Loucy (cell line): ENCODE results near the gene MSANTD1.

Experiments
- H2AFZ ChIP-seq: fragments of 200-600 bp; sonication (generic); 2 replicates; pipeline ENCODE4 v1.6.0; 2016; ENCODE audit warnings: antibody characterized with exemption, mild to moderate bottlenecking, low read length, moderate library complexity
- H3F3A ChIP-seq: fragments of 200-600 bp; 2 replicates; pipeline ENCODE4 v1.6.0; 2016; ENCODE audit warnings: antibody characterized with exemption, low read depth, mild to moderate bottlenecking
- H3K27me3 ChIP-seq: fragments of 200-600 bp; sonication (generic); 2 replicates; pipeline ENCODE4 v1.6.1; 2014; ENCODE audit warnings: low read length, mild to moderate bottlenecking; ENCODE audit not compliant: insufficient read depth, poor library complexity, severe bottlenecking
- H3K36me3 ChIP-seq: fragments of 200-600 bp; sonication (generic); 2 replicates; pipeline ENCODE4 v1.6.1; 2016; ENCODE audit warnings: low read length; ENCODE audit not compliant: insufficient read depth
- H3K4me1 ChIP-seq: fragments of 200-600 bp; sonication (generic); 2 replicates; pipeline ENCODE4 v1.5.1; 2014; ENCODE audit warnings: low read length, mild to moderate bottlenecking; ENCODE audit not compliant: insufficient read depth, poor library complexity, severe bottlenecking
- H3K4me2 ChIP-seq: fragments of 200-600 bp; sonication (generic); 2 replicates; pipeline ENCODE4 v1.6.0; 2014; ENCODE audit warnings: antibody characterized with exemption, low read length, low read depth, mild to moderate bottlenecking; ENCODE audit not compliant: poor library complexity, severe bottlenecking
- H3K4me3 ChIP-seq: fragments of 200-600 bp; sonication (generic); 2 replicates; pipeline ENCODE4 v1.5.1; 2014; ENCODE audit warnings: low read length, mild to moderate bottlenecking, mixed read lengths; ENCODE audit not compliant: poor library complexity, severe bottlenecking
- H3K79me2 ChIP-seq: fragments of 200-600 bp; sonication (generic); 2 replicates; pipeline ENCODE4 v1.6.1; 2014; ENCODE audit warnings: low read length; ENCODE audit not compliant: insufficient read depth
- H3K9ac ChIP-seq: fragments of 200-600 bp; sonication (generic); 2 replicates; pipeline ENCODE4 v1.6.0; 2014; ENCODE audit warnings: mild to moderate bottlenecking, low read depth, low read length, moderate library complexity; ENCODE audit not compliant: poor library complexity, severe bottlenecking
- H3K9me2 ChIP-seq: fragments of 200-600 bp; sonication (generic); replicated peaks from 2 replicates; pipeline ENCODE4 v1.6.1; 2016; ENCODE audit warnings: low read depth, low read length, mixed read lengths
- H3K9me3 ChIP-seq: fragments of 200-600 bp; sonication (generic); 2 replicates; pipeline ENCODE4 v1.6.1; 2014; ENCODE audit warnings: mild to moderate bottlenecking, antibody characterized with exemption, low read length, low read depth; ENCODE audit not compliant: insufficient read depth
- H4K20me1 ChIP-seq: fragments of 200-600 bp; sonication (generic); 2 replicates; pipeline ENCODE4 v1.6.0; 2014; ENCODE audit warnings: antibody characterized with exemption, low read length, mild to moderate bottlenecking; ENCODE audit not compliant: insufficient read depth, poor library complexity, severe bottlenecking
- EZH2phosphoT487 ChIP-seq: fragments of 200-600 bp; IDR thresholded peaks from 2 replicates; pipeline ENCODE4 v1.6.1; 2018; ENCODE audit warnings: antibody characterized with exemption, mild to moderate bottlenecking, moderate library complexity, borderline replicate concordance
- TF ChIP-seq, protein P1 (sequence below): fragments of 200-600 bp; sonication (generic); conservative IDR thresholded peaks from 2 replicates; pipeline ENCODE4 v1.5.1; 2014; ENCODE audit warnings: mild to moderate bottlenecking, antibody characterized with exemption, low read length

MSANTD1 gene

DNA sequence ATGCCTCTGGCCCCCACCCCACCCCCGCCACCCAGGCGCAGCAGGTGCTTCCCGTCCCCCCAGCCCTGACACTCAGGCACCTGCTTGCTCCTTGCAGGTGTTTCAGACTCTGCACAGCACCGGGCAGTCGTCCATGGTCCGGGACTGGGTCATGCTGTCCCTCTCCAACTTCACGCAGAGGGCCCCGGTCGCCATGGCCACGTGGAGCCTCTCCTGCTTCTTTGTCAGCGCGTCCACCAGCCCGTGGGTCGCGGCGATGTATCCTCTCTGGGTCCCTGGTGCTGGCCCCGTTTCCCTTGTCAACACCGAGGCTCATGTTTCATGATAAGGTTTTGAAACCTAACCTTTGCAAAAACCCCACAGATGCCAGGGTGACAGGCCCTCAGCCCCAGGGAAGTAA, 10.2 kb upstream of the MSANTD1 start:
- TF ChIP-seq EZH2phosphoT487: no peak
- TF ChIP-seq, protein P1, sequence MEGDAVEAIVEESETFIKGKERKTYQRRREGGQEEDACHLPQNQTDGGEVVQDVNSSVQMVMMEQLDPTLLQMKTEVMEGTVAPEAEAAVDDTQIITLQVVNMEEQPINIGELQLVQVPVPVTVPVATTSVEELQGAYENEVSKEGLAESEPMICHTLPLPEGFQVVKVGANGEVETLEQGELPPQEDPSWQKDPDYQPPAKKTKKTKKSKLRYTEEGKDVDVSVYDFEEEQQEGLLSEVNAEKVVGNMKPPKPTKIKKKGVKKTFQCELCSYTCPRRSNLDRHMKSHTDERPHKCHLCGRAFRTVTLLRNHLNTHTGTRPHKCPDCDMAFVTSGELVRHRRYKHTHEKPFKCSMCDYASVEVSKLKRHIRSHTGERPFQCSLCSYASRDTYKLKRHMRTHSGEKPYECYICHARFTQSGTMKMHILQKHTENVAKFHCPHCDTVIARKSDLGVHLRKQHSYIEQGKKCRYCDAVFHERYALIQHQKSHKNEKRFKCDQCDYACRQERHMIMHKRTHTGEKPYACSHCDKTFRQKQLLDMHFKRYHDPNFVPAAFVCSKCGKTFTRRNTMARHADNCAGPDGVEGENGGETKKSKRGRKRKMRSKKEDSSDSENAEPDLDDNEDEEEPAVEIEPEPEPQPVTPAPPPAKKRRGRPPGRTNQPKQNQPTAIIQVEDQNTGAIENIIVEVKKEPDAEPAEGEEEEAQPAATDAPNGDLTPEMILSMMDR: no peak
- Histone ChIP-seq H3K4me3 (no peak overlapping the region), H3K9me3 (no peaks in the 10 kb centered on the region), H3K4me1 (no peaks in the 10 kb centered on the region), H3F3A (no peaks in the 10 kb centered on the region), H3K4me2 (no peak overlapping the region), H4K20me1 (no peaks in the 10 kb centered on the region), H3K36me3 (peaks cover 23% of the 10 kb centered on the region; the same call in 1 of the 2 replicates), H3K9ac (no peak overlapping the region), H3K9me2 (no peaks in the 10 kb centered on the region), H3K79me2 (no peaks in the 10 kb centered on the region), H2AFZ (no peak overlapping the region), H3K27me3 (no peaks in the 10 kb centered on the region)

DNA sequence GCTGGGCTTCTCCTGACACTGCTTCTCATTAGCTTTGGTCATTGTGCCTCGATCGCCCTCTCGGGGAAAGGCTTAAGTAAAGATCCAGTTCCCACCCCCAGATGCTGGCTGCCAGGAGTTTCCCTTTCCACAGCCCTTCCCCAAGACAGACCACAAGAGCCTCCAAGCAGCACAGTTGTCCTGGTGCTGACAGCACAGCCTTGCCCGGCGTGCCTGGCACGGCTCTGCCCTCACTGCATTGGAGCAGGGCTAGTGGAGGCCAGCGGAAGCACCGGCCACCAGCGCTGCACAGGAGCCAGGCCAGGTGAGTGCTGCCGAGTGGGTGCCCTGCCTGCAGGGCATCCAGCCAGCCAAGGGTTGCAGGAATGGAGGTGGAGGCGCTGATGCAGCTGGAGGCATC, 9.7 kb upstream of the MSANTD1 start:
- no peak overlapping the region for H3K4me3 ChIP-seq
- TF ChIP-seq, protein P1: no peak
- TF ChIP-seq EZH2phosphoT487: no peak
- H3K36me3 ChIP-seq: peaks cover 22% of the 10 kb centered on the region; the same call in 1 of the 2 replicates
- H3K27me3 ChIP-seq: no peaks in the 10 kb centered on the region
- no peaks in the 10 kb centered on the region for H3K9me3 ChIP-seq
- no peak overlapping the region for H3K4me2 ChIP-seq
- no peaks in the 10 kb centered on the region for H3F3A ChIP-seq
- H2AFZ ChIP-seq: no peak overlapping the region
- H3K9ac ChIP-seq: no peak overlapping the region
- H3K79me2 ChIP-seq: no peaks in the 10 kb centered on the region
- H4K20me1 ChIP-seq: no peaks in the 10 kb centered on the region
- no peaks in the 10 kb centered on the region for H3K9me2 ChIP-seq
- H3K4me1 ChIP-seq: peaks cover 5% of the 10 kb centered on the region

DNA sequence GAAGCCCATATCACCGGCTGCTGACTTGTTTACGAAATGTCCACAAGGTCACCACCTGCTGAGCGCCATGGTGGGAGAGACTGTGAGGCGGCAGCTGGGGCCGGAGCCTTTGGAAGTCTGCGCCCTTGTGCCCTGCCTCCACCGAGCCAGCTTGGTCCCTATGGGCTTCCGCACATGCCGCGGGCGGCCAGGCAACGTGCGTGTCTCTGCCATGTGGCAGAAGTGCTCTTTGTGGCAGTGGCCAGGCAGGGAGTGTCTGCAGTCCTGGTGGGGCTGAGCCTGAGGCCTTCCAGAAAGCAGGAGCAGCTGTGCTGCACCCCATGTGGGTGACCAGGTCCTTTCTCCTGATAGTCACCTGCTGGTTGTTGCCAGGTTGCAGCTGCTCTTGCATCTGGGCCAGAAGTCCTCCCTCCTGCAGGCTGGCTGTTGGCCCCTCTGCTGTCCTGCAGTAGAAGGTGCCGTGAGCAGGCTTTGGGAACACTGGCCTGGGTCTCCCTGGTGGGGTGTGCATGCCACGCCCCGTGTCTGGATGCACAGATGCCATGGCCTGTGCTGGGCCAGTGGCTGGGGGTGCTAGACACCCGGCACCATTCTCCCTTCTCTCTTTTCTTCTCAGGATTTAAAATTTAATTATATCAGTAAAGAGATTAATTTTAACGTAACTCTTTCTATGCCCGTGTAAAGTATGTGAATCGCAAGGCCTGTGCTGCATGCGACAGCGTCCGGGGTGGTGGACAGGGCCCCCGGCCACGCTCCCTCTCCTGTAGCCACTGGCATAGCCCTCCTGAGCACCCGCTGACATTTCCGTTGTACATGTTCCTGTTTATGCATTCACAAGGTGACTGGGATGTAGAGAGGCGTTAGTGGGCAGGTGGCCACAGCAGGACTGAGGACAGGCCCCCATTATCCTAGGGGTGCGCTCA, 8.7 kb upstream of the MSANTD1 start:
- Histone ChIP-seq H3K79me2 (no peaks in the 10 kb centered on the region), H3K9ac (no peak overlapping the region), H3K9me3 (no peaks in the 10 kb centered on the region), H3K4me3 (no peak overlapping the region), H2AFZ (no peak overlapping the region), H3K9me2 (no peaks in the 10 kb centered on the region), H3K4me1 (peaks cover 5% of the 10 kb centered on the region), H3F3A (no peaks in the 10 kb centered on the region), H3K36me3 (peaks cover 20% of the 10 kb centered on the region; the same call in 1 of the 2 replicates), H4K20me1 (no peaks in the 10 kb centered on the region), H3K4me2 (no peak overlapping the region), H3K27me3 (no peaks in the 10 kb centered on the region)
- no peak for TF ChIP-seq EZH2phosphoT487
- TF ChIP-seq, protein P1: no peak
